Choroid plexus epithelial cell (primary cell): ENCODE results near the gene IL21.

Experiments used
- DNase-seq: peaks from one replicate; pipeline ENCODE4 v3.0.0-alpha.2; 2010; ENCODE audit warnings: low read depth
- H3K4me3 ChIP-seq: 2 replicates; pipeline ENCODE4 v1.5.1; 2011; ENCODE audit warnings: low read depth, mild to moderate bottlenecking, control low read depth, low read length, moderate library complexity
- CTCF ChIP-seq: conservative IDR thresholded peaks from 2 replicates; pipeline ENCODE4 v1.5.1; 2011; ENCODE audit warnings: low read depth, mild to moderate bottlenecking, control low read depth, inconsistent platforms, low read length, moderate library complexity

IL21 gene

GRCh38 chr4:122633211-122633610 lies 12.3 kb upstream of the IL21 start:
- no peak for DNase-seq
- no peak overlapping the region for H3K4me3 ChIP-seq
- no peak for TF ChIP-seq CTCF

- no peak for DNase-seq
- no peak overlapping the region for H3K4me3 ChIP-seq
- TF ChIP-seq CTCF, result no peak
Observed at GRCh38 chr4:122632396-122633143, 11.7 kb upstream of the IL21 start.

- no peak for TF ChIP-seq CTCF
- no peak overlapping the region for H3K4me3 ChIP-seq
- DNase-seq, result peak; percentile 13
Observed at GRCh38 chr4:122625156-122625555, 4.3 kb upstream of the IL21 start.

- TF ChIP-seq CTCF, result no peak
- DNase-seq, result no peak
- no peak overlapping the region for H3K4me3 ChIP-seq
Observed at GRCh38 chr4:122624205-122624604, 3.3 kb upstream of the IL21 start.

- no peak overlapping the region for H3K4me3 ChIP-seq
- TF ChIP-seq CTCF, result no peak
- DNase-seq, result no peak
Observed at GRCh38 chr4:122623637-122624166, 2.8 kb upstream of the IL21 start.

- TF ChIP-seq CTCF, result no peak
- no peak for DNase-seq
Observed at GRCh38 chr4:122622400-122622799, 1.5 kb upstream of the IL21 start.

GRCh38 chr4:122619611-122620010 lies 1.3 kb downstream of the IL21 start:
- DNase-seq, result no peak
- TF ChIP-seq CTCF, result no peak
- H3K4me3 ChIP-seq, result no peak overlapping the region

More at GRCh38 chr4:122622400-122622799, 1.5 kb upstream of the IL21 start:
- no peak overlapping the region for H3K4me3 ChIP-seq
